ES-I3 (cell line): ENCODE data around the gene LIN7C.
A peak's percentile ranks its signal among the peaks of the same experiment; 100 is the strongest.

ENCODE experiments used
- H3K36me3 ChIP-seq: 2 replicates; pipeline ENCODE4 v1.6.1; 2013; ENCODE audit warnings: mild to moderate bottlenecking, low read length, control low read depth, moderate library complexity; ENCODE audit not compliant: insufficient read depth
- H3K4me1 ChIP-seq: 2 replicates; pipeline ENCODE4 v1.6.1; 2013; ENCODE audit warnings: mild to moderate bottlenecking, control low read depth, low read length; ENCODE audit not compliant: insufficient read depth
- H3K9ac ChIP-seq: 2 replicates; pipeline ENCODE4 v1.6.1; 2013; ENCODE audit warnings: low read depth, mild to moderate bottlenecking, low read length, moderate library complexity
- H3K9me3 ChIP-seq: 2 replicates; pipeline ENCODE4 v1.6.1; 2013; ENCODE audit warnings: mild to moderate bottlenecking, low read length, moderate library complexity; ENCODE audit not compliant: control insufficient read depth, insufficient read depth

LIN7C gene

GRCh38 chr11:27496461-27496860, 10.1 kb downstream of the LIN7C start:
- H3K9me3 ChIP-seq = no peaks in the 10 kb centered on the region
- H3K36me3 ChIP-seq = peaks cover 11% of the 10 kb centered on the region
- H3K4me1 ChIP-seq = no peaks in the 10 kb centered on the region
- H3K9ac ChIP-seq = no peak overlapping the region

- Histone ChIP-seq H3K9me3 (no peaks in the 10 kb centered on the region), H3K9ac (no peak overlapping the region), H3K4me1 (no peaks in the 10 kb centered on the region), H3K36me3 (peaks cover 17% of the 10 kb centered on the region)
Observed at GRCh38 chr11:27495710-27496300, 10.8 kb downstream of the LIN7C start.

- no peak overlapping the region for H3K9ac ChIP-seq
- H3K9me3 ChIP-seq = 0 out of 2 replicates have a peak, but pooled peaks cover 4% of the 10 kb centered on the region
- peaks cover 12% of the 10 kb centered on the region; the same call in 1 of the 2 replicates for H3K36me3 ChIP-seq
- H3K4me1 ChIP-seq = no peaks in the 10 kb centered on the region
Observed at GRCh38 chr11:27489092-27489491, 17.5 kb downstream of the LIN7C start.

GRCh38 chr11:27487706-27488105, 18.9 kb downstream of the LIN7C start:
- peaks cover 12% of the 10 kb centered on the region; the same call in 1 of the 2 replicates for H3K36me3 ChIP-seq
- H3K4me1 ChIP-seq = no peaks in the 10 kb centered on the region; the same call in 1 of the 2 replicates
- 0 out of 2 replicates have a peak, but pooled peaks cover 4% of the 10 kb centered on the region for H3K9me3 ChIP-seq
- H3K9ac ChIP-seq = no peak overlapping the region

- Histone ChIP-seq H3K36me3 (peaks cover 2% of the 10 kb centered on the region; the same call in 1 of the 2 replicates), H3K4me1 (no peaks in the 10 kb centered on the region; the same call in 1 of the 2 replicates), H3K9me3 (0 out of 2 replicates have a peak, but pooled peaks cover 4% of the 10 kb centered on the region), H3K9ac (no peak overlapping the region)
Observed at GRCh38 chr11:27485930-27486773, 20.4 kb downstream of the LIN7C start.

GRCh38 chr11:27482793-27483192, 23.8 kb downstream of the LIN7C start:
- no peaks in the 10 kb centered on the region; the same call in 1 of the 2 replicates for H3K4me1 ChIP-seq

GRCh38 chr11:27481992-27482391, 24.6 kb downstream of the LIN7C start:
- Histone ChIP-seq H3K9me3 (no peaks in the 10 kb centered on the region), H3K9ac (no peak overlapping the region), H3K36me3 (no peaks in the 10 kb centered on the region), H3K4me1 (no peaks in the 10 kb centered on the region; the same call in 1 of the 2 replicates)

More at GRCh38 chr11:27482793-27483192, 23.8 kb downstream of the LIN7C start:
- Histone ChIP-seq H3K36me3 (no peaks in the 10 kb centered on the region), H3K9ac (no peak overlapping the region), H3K9me3 (no peaks in the 10 kb centered on the region)

GRCh38 chr11:27477831-27478230, 28.7 kb downstream of the LIN7C start:
- no peaks in the 10 kb centered on the region for H3K9me3 ChIP-seq
- no peaks in the 10 kb centered on the region for H3K36me3 ChIP-seq
- H3K9ac ChIP-seq = no peak overlapping the region
- peaks cover 3% of the 10 kb centered on the region; the same call in 1 of the 2 replicates for H3K4me1 ChIP-seq

GRCh38 chr11:27477243-27477642, 29.3 kb downstream of the LIN7C start:
- Histone ChIP-seq H3K9me3 (no peaks in the 10 kb centered on the region), H3K9ac (no peak overlapping the region), H3K36me3 (no peaks in the 10 kb centered on the region), H3K4me1 (peaks cover 3% of the 10 kb centered on the region; the same call in 1 of the 2 replicates)

- Histone ChIP-seq H3K36me3 (no peaks in the 10 kb centered on the region), H3K4me1 (peaks cover 3% of the 10 kb centered on the region; the same call in 1 of the 2 replicates), H3K9ac (no peak overlapping the region), H3K9me3 (no peaks in the 10 kb centered on the region)
Observed at GRCh38 chr11:27475622-27476021, 30.9 kb downstream of the LIN7C start.

- no peaks in the 10 kb centered on the region for H3K36me3 ChIP-seq
- peak overlapping the region; percentile 32; the same call in 1 of the 2 replicates for H3K9ac ChIP-seq
- H3K9me3 ChIP-seq = no peaks in the 10 kb centered on the region
- H3K4me1 ChIP-seq = peaks cover 20% of the 10 kb centered on the region
Observed at GRCh38 chr11:27473017-27473406, 33.6 kb downstream of the LIN7C start.

GRCh38 chr11:27472398-27473016, 34.1 kb downstream of the LIN7C start, which contains the start of gene LGR4:
TSS of gene LGR4 (minus strand) at chr11:27472790. CDS start at chr11:27472302, 488 bp downstream.
- H3K9me3 ChIP-seq = no peaks in the 10 kb centered on the region
- H3K4me1 ChIP-seq = peaks cover 20% of the 10 kb centered on the region
- no peaks in the 10 kb centered on the region for H3K36me3 ChIP-seq
- peak within 1 kb of the TSS; percentile 96 for H3K9ac ChIP-seq

GRCh38 chr11:27471589-27472397, 34.8 kb downstream of the LIN7C start:
- Histone ChIP-seq H3K36me3 (no peaks in the 10 kb centered on the region), H3K4me1 (peaks cover 20% of the 10 kb centered on the region), H3K9me3 (no peaks in the 10 kb centered on the region), H3K9ac (peak overlapping the region; percentile 96)
